Neural progenitor cell (in vitro differentiated cells): Measurements from ENCODE around the gene AMTN. TPM values are rescaled to one million over a fixed set of nuclear protein-coding genes. Genes with fewer than 3 reads are reported as not detected.
A peak's percentile ranks its signal among the peaks of the same experiment; 100 is the strongest.
"Not testable (repeated sequence)": the region's sequence is repeated elsewhere in the genome, so short reads cannot be mapped to it uniquely, and the experiment has no call there.

Experiments used
- DNase-seq: peaks from one replicate; pipeline ENCODE4 v3.0.0-alpha.2; 2016; ENCODE audit warnings: low spot score
- H2AFZ ChIP-seq: fragments of 200-600 bp; sonication (generic); replicated peaks from 2 replicates; pipeline ENCODE4 v1.6.1; 2016; ENCODE audit warnings: antibody characterized with exemption
- H3F3A ChIP-seq: fragments of 200-600 bp; sonication (generic); 2 replicates; pipeline ENCODE4 v1.6.1; 2016; ENCODE audit warnings: antibody characterized with exemption, low read depth
- H3K27ac ChIP-seq: fragments of 200-600 bp; sonication (generic); 2 replicates; pipeline ENCODE4 v1.5.1; 2016; ENCODE audit warnings: mild to moderate bottlenecking
- H3K27me3 ChIP-seq: fragments of 200-600 bp; sonication (generic); 2 replicates; pipeline ENCODE4 v1.6.1; 2016; ENCODE audit warnings: mild to moderate bottlenecking, moderate library complexity
- H3K36me3 ChIP-seq: fragments of 200-600 bp; sonication (generic); 2 replicates; pipeline ENCODE4 v1.5.1; 2016
- H3K4me1 ChIP-seq: fragments of 200-600 bp; sonication (generic); 2 replicates; pipeline ENCODE4 v1.6.1; 2016; ENCODE audit warnings: mixed run types
- H3K4me2 ChIP-seq: fragments of 200-600 bp; sonication (generic); 2 replicates; pipeline ENCODE4 v1.6.1; 2016
- H3K4me3 ChIP-seq: fragments of 200-600 bp; sonication (generic); 2 replicates; pipeline ENCODE4 v1.5.1; 2016
- H3K79me2 ChIP-seq: fragments of 200-600 bp; sonication (generic); 2 replicates; pipeline ENCODE4 v1.6.1; 2016; ENCODE audit warnings: low read depth
- H3K9ac ChIP-seq: fragments of 200-600 bp; sonication (generic); 2 replicates; pipeline ENCODE4 v1.6.1; 2016
- H3K9me3 ChIP-seq: fragments of 200-600 bp; sonication (generic); 2 replicates; pipeline ENCODE4 v1.5.1; 2016; ENCODE audit warnings: low read depth
- H4K20me1 ChIP-seq: fragments of 200-600 bp; sonication (generic); 2 replicates; pipeline ENCODE4 v1.6.1; 2016; ENCODE audit warnings: low read depth
- H3K27ac Mint-ChIP-seq: 3 replicates; pipeline ENCODE4 v1.8.0; 2021; ENCODE audit warnings: mixed read lengths
- H3K27me3 Mint-ChIP-seq: 2 replicates; pipeline ENCODE4 v1.8.0; 2022; ENCODE audit warnings: low read depth, mild to moderate bottlenecking, inconsistent platforms, moderate library complexity, mixed read lengths; ENCODE audit not compliant: insufficient read depth
- H3K36me3 Mint-ChIP-seq: 3 replicates; pipeline ENCODE4 v1.8.0; 2021; ENCODE audit warnings: mixed read lengths
- H3K4me1 Mint-ChIP-seq: 3 replicates; pipeline ENCODE4 v1.8.0; 2021; ENCODE audit warnings: mixed read lengths
- H3K4me3 Mint-ChIP-seq: 3 replicates; pipeline ENCODE4 v1.8.0; 2021; ENCODE audit warnings: mild to moderate bottlenecking, moderate library complexity, mixed read lengths
- H3K9me3 Mint-ChIP-seq: 3 replicates; pipeline ENCODE4 v1.8.0; 2020; ENCODE audit warnings: mixed read lengths
- CTCF ChIP-seq: fragments of 200-600 bp; sonication (generic); IDR thresholded peaks from 2 replicates; pipeline ENCODE4 v1.5.1; 2017; ENCODE audit warnings: antibody characterized with exemption, mild to moderate bottlenecking
- EZH2 ChIP-seq: fragments of 200-600 bp; sonication (generic); IDR thresholded peaks from 2 replicates; pipeline ENCODE4 v1.6.1; 2017; ENCODE audit warnings: antibody characterized with exemption, mild to moderate bottlenecking, moderate library complexity
- EZH2phosphoT487 ChIP-seq: fragments of 200-600 bp; sonication (generic); IDR thresholded peaks from 2 replicates; pipeline ENCODE4 v1.6.1; 2017; ENCODE audit warnings: antibody characterized with exemption
- total RNA-seq: library from RNA; depleted of rRNA; stranded (reverse); fragments of >200 nt; gene quantifications from 2 replicates; pipeline ENCODE4 v1.2.3, GENCODE V29; 2015; ENCODE audit warnings: low replicate concordance

Gene AMTN
- total RNA-seq, 1 donor from 2014 or later, result not detected

DNA sequence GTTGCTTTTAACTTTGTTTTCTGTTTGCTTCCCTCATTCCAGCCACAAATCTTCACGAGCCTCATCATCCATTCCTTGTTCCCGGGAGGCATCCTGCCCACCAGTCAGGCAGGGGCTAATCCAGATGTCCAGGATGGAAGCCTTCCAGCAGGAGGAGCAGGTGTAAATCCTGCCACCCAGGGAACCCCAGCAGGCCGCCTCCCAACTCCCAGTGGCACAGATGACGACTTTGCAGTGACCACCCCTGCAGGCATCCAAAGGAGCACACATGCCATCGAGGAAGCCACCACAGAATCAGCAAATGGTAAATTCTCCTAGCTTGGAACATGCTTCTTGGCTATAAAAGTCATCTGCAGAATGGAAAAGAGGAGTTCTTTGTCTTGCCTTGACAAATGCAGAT, 12.6 kb downstream of the AMTN start:
- Histone ChIP-seq H3K27me3 (no peaks in the 10 kb centered on the region), H3K9ac (no peak overlapping the region), H3K9me3 (no peaks in the 10 kb centered on the region), H4K20me1 (no peaks in the 10 kb centered on the region), H3F3A (no peaks in the 10 kb centered on the region), H3K4me1 (no peaks in the 10 kb centered on the region), H2AFZ (no peak overlapping the region), H3K4me3 (no peak overlapping the region), H3K27ac (no peak overlapping the region), H3K4me2 (no peak overlapping the region), H3K79me2 (no peaks in the 10 kb centered on the region), H3K36me3 (no peaks in the 10 kb centered on the region)
- TF ChIP-seq EZH2phosphoT487, result no peak
- TF ChIP-seq CTCF, result no peak
- no peak for TF ChIP-seq EZH2
- no peaks in the 10 kb centered on the region for H3K27me3 Mint-ChIP-seq
- no peaks in the 10 kb centered on the region for H3K9me3 Mint-ChIP-seq
- no peak overlapping the region for H3K4me3 Mint-ChIP-seq
- H3K4me1 Mint-ChIP-seq, result no peaks in the 10 kb centered on the region
- no peak overlapping the region for H3K27ac Mint-ChIP-seq
- no peak for DNase-seq
- no peaks in the 10 kb centered on the region for H3K36me3 Mint-ChIP-seq

GRCh38 chr4:70531981-70532380, 13.6 kb downstream of the AMTN start:
- Histone ChIP-seq H3K4me1 (no peaks in the 10 kb centered on the region), H3K27me3 (no peaks in the 10 kb centered on the region), H3K4me3 (no peak overlapping the region), H3K4me2 (no peak overlapping the region), H3K36me3 (no peaks in the 10 kb centered on the region), H3K9me3 (no peaks in the 10 kb centered on the region), H3K9ac (no peak overlapping the region), H4K20me1 (no peaks in the 10 kb centered on the region), H2AFZ (no peak overlapping the region), H3K27ac (no peak overlapping the region), H3K79me2 (no peaks in the 10 kb centered on the region), H3F3A (no peaks in the 10 kb centered on the region)
- H3K36me3 Mint-ChIP-seq, result no peaks in the 10 kb centered on the region
- no peak overlapping the region for H3K27ac Mint-ChIP-seq
- no peaks in the 10 kb centered on the region for H3K27me3 Mint-ChIP-seq
- TF ChIP-seq EZH2 (no peak), CTCF (peak; percentile 20)
- no peak overlapping the region for H3K4me3 Mint-ChIP-seq
- no peaks in the 10 kb centered on the region for H3K9me3 Mint-ChIP-seq
- no peak for DNase-seq
- H3K4me1 Mint-ChIP-seq, result no peaks in the 10 kb centered on the region

DNA sequence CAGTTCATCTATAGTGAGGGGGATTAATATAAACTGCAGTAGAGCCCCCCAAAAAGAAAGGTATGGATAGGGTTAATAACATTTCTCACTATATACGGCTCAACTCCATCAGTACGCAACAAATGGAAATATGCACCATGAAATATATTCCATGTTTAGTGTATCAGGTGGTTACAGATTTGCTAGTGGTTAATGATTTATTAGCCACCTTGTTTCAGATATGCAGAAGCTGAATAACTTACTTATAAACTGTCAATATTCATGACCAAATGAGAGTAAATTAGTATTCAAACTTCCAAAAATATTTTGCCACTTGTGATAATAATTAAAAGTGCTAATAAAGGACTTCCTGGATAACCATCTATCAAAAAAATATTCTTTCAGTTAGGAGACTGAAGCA, 14.8 kb downstream of the AMTN start:
- H3K9me3 Mint-ChIP-seq, result no peaks in the 10 kb centered on the region
- H3K36me3 ChIP-seq, result no peaks in the 10 kb centered on the region
- H3K4me3 Mint-ChIP-seq, result no peak overlapping the region
- no peak overlapping the region for H3K9ac ChIP-seq
- H3K27ac Mint-ChIP-seq, result no peak overlapping the region
- H3K4me1 Mint-ChIP-seq, result no peaks in the 10 kb centered on the region
- H3K79me2 ChIP-seq, result no peaks in the 10 kb centered on the region
- H3K36me3 Mint-ChIP-seq, result no peaks in the 10 kb centered on the region
- H2AFZ ChIP-seq, result no peak overlapping the region
- H3K27me3 Mint-ChIP-seq, result no peaks in the 10 kb centered on the region
- H3K27me3 ChIP-seq, result no peaks in the 10 kb centered on the region
- H3K27ac ChIP-seq, result no peak overlapping the region
- no peak for DNase-seq
- no peaks in the 10 kb centered on the region for H3K4me1 ChIP-seq
- H3K9me3 ChIP-seq, result no peaks in the 10 kb centered on the region
- no peaks in the 10 kb centered on the region for H3F3A ChIP-seq
- H4K20me1 ChIP-seq, result no peaks in the 10 kb centered on the region
- H3K4me3 ChIP-seq, result no peak overlapping the region
- no peak overlapping the region for H3K4me2 ChIP-seq
- TF ChIP-seq CTCF (no peak), EZH2 (no peak), EZH2phosphoT487 (no peak)

DNA sequence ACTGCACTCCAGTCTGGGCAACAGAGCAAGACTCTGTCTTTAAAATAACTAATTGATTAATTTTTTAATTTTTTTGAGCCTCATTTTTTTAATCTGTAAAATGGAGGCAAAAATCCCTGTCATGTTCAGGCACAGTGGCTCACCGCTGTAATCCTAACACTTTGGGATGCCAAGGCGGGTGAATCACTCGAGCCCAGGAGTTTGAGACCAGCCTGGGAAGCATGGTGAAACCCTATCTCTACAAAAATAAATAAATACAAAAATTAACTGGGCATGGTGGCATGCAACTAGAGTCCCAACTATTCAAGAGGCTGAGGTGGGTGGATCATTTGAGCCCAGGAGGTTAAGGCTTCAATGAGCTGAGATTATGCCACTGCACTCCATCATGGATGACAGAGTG, 15.4 kb downstream of the AMTN start:
- no peaks in the 10 kb centered on the region for H3K27me3 ChIP-seq
- H3K9me3 Mint-ChIP-seq, result no peaks in the 10 kb centered on the region
- no peaks in the 10 kb centered on the region for H3K4me1 ChIP-seq
- no peaks in the 10 kb centered on the region for H3K9me3 ChIP-seq
- no peaks in the 10 kb centered on the region for H3K4me1 Mint-ChIP-seq
- H3K9ac ChIP-seq, result no peak overlapping the region
- TF ChIP-seq EZH2phosphoT487, result no peak
- no peak for TF ChIP-seq EZH2
- no peak for TF ChIP-seq CTCF
- H3K4me3 ChIP-seq, result no peak overlapping the region
- H3K27ac ChIP-seq, result no peak overlapping the region
- no peaks in the 10 kb centered on the region for H3K79me2 ChIP-seq
- no peak overlapping the region for H3K4me2 ChIP-seq
- no peak overlapping the region for H3K27ac Mint-ChIP-seq
- H3K36me3 ChIP-seq, result no peaks in the 10 kb centered on the region
- DNase-seq, result no peak
- no peaks in the 10 kb centered on the region for H4K20me1 ChIP-seq
- no peaks in the 10 kb centered on the region for H3F3A ChIP-seq
- H3K27me3 Mint-ChIP-seq, result no peaks in the 10 kb centered on the region
- H3K36me3 Mint-ChIP-seq, result no peaks in the 10 kb centered on the region
- no peak overlapping the region for H3K4me3 Mint-ChIP-seq
- no peak overlapping the region for H2AFZ ChIP-seq

DNA sequence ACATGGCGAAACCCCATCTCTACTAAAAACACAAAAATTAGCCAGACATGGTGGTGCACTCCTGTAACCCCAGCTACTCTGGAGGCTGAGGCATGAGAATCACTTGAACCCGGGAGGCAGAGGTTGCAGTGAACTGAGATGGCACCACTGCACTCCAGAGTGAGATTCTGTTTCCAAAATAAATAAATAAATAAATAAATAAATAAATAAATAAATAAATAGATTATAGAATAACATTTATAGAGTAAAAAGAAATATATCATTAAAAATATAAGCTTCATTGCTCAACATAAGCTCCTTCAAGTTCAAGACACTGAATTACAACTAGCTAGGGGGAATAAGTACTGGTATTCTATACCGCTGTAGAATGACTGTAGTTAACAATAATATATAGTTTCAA, 16.5 kb downstream of the AMTN start:
- not testable (repeated sequence) for H3K9me3 Mint-ChIP-seq, H2AFZ ChIP-seq, H3K9ac ChIP-seq, H3K27me3 ChIP-seq, H4K20me1 ChIP-seq, H3K27ac Mint-ChIP-seq, H3K4me2 ChIP-seq, H3K79me2 ChIP-seq, H3K9me3 ChIP-seq, H3K27me3 Mint-ChIP-seq, H3K36me3 Mint-ChIP-seq, H3F3A ChIP-seq, H3K4me3 ChIP-seq, H3K4me3 Mint-ChIP-seq, H3K4me1 Mint-ChIP-seq, H3K4me1 ChIP-seq, H3K27ac ChIP-seq, H3K36me3 ChIP-seq, DNase-seq
